Measurements from ENCODE around the gene RNASET2. TPM values are rescaled to one million over a fixed set of nuclear protein-coding genes. Genes with fewer than 3 reads are reported as not detected.

Gene RNASET2
- 15.4 to 21.5 TPM (median 20.3 TPM) in 3 replicates for polyA plus RNA-seq
- 6.2 TPM for polyA plus RNA-seq (2011; ENCODE audit: low read depth)
- polyA plus RNA-seq (2011; cell fraction: cytosol; rRNA removed): 13.7 and 16.8 TPM in 2 replicates
- 20.3 and 20.4 TPM in 2 replicates for polyA plus RNA-seq (2011; cell fraction: nucleus; rRNA removed)
- polyA plus RNA-seq (2012; ENCODE audit: low replicate concordance): 6.8 and 14.5 TPM in 2 replicates
- polyA minus RNA-seq: 7.2 to 10.9 TPM (median 7.5 TPM) in 3 replicates
- polyA minus RNA-seq (2011; cell fraction: cytosol; rRNA and poly(A)+ RNA removed): 18.4 TPM
- polyA minus RNA-seq (2011; cell fraction: nucleus; rRNA and poly(A)+ RNA removed): 6.3 and 8.3 TPM in 2 replicates

- H3K9me1 ChIP-seq (ENCODE audit: control insufficient read depth, extremely low read depth, insufficient read depth, low read length): no peaks in the 10 kb centered on the region
- peak within 1 kb of the TSS; percentile 67 to 77 (median 73) for H3K4me3 ChIP-seq (ENCODE audit: control insufficient read depth in 2 of 3, extremely low read depth in 1 of 3, insufficient read depth in 2 of 3, low read depth in 1 of 3, low read length in 3 of 3)
- dilution Hi-C loops (cut with MboI; ENCODE audit: extremely low pct_ligation_motif_present, low sequenced_read_pairs): no loop called here
- no peaks in the 10 kb centered on the region for H3K27me3 ChIP-seq (ENCODE audit: control insufficient read depth, extremely low read depth, insufficient read depth, low read length)
- peak within 1 kb of the TSS; percentile 68 for H3K9ac ChIP-seq (ENCODE audit: control insufficient read depth, extremely low read depth, insufficient read depth, low read length)
- no peaks in the 10 kb centered on the region for H3K79me2 ChIP-seq (ENCODE audit: control insufficient read depth, insufficient read depth, low read length)
- no peaks in the 10 kb centered on the region for H4K20me1 ChIP-seq (ENCODE audit: control insufficient read depth, extremely low read depth, insufficient read depth, low read length)
- H3K4me2 ChIP-seq (ENCODE audit: control insufficient read depth, extremely low read depth, insufficient read depth, low read depth, low read length): peak within 1 kb of the TSS; percentile 85
- H3K36me3 ChIP-seq (ENCODE audit: control insufficient read depth in 2 of 2, extremely low read depth in 1 of 2, insufficient read depth in 2 of 2, low read length in 2 of 2): no peaks in the 10 kb centered on the region
- DNase-seq (ENCODE audit: low read depth, low spot score) (peak; percentile 23), FAIRE-seq (no peak)
- H2AFZ ChIP-seq (ENCODE audit: control insufficient read depth, low read length): peak within 1 kb of the TSS; percentile 92
- no peak for TF ChIP-seq CTCF (optimal IDR thresholded peaks at IDR 0.05 in 1 of 3, IDR thresholded peaks at IDR 0.05 in 1 of 3, conservative IDR thresholded peaks at IDR 0.05 in 1 of 3; ENCODE audit: extremely low read depth in 1 of 3, insufficient read depth in 2 of 3, low read length in 3 of 3)
- no peak for TF ChIP-seq EZH2 (IDR thresholded peaks at IDR 0.05; ENCODE audit: low read length)
- H3K9me3 ChIP-seq (ENCODE audit: control insufficient read depth, low read depth, low read length): no peaks in the 10 kb centered on the region
- no peak within 1 kb of the TSS for H3K27ac ChIP-seq (ENCODE audit: control insufficient read depth, insufficient read depth, low read length)
- H3K4me1 ChIP-seq (ENCODE audit: control insufficient read depth, extremely low read depth, insufficient read depth, low read length): peaks cover 5% of the 10 kb centered on the region
Measured at GRCh38 chr6:166956444-166957086, at the start of gene RNASET2. TSS of gene RNASET2 (minus strand) at chr6:166956550. CDS start at chr6:166956182, 368 bp downstream.

- Histone ChIP-seq H3K36me3 (ENCODE audit: control insufficient read depth in 2 of 2, extremely low read depth in 1 of 2, insufficient read depth in 2 of 2, low read length in 2 of 2) (peaks cover 6 to 8% of the 10 kb centered on the region in 2 experiments), H4K20me1 (ENCODE audit: control insufficient read depth, extremely low read depth, insufficient read depth, low read length) (no peaks in the 10 kb centered on the region), H3K9me1 (ENCODE audit: control insufficient read depth, extremely low read depth, insufficient read depth, low read length) (no peaks in the 10 kb centered on the region), H2AFZ (ENCODE audit: control insufficient read depth, low read length) (no peak overlapping the region), H3K9ac (ENCODE audit: control insufficient read depth, extremely low read depth, insufficient read depth, low read length) (no peak overlapping the region), H3K9me3 (ENCODE audit: control insufficient read depth, low read depth, low read length) (no peaks in the 10 kb centered on the region), H3K4me2 (ENCODE audit: control insufficient read depth, extremely low read depth, insufficient read depth, low read depth, low read length) (no peak overlapping the region), H3K4me1 (ENCODE audit: control insufficient read depth, extremely low read depth, insufficient read depth, low read length) (peaks cover 6% of the 10 kb centered on the region), H3K27ac (ENCODE audit: control insufficient read depth, insufficient read depth, low read length) (no peak overlapping the region), H3K4me3 (ENCODE audit: control insufficient read depth in 2 of 3, extremely low read depth in 1 of 3, insufficient read depth in 2 of 3, low read depth in 1 of 3, low read length in 3 of 3) (no peak overlapping the region), H3K27me3 (ENCODE audit: control insufficient read depth, extremely low read depth, insufficient read depth, low read length) (no peaks in the 10 kb centered on the region), H3K79me2 (ENCODE audit: control insufficient read depth, insufficient read depth, low read length) (peaks cover 11% of the 10 kb centered on the region)
- FAIRE-seq (no peak), DNase-seq (ENCODE audit: low read depth, low spot score) (no peak)
- dilution Hi-C loops (cut with MboI; ENCODE audit: extremely low pct_ligation_motif_present, low sequenced_read_pairs): no loop called here
- TF ChIP-seq CTCF (optimal IDR thresholded peaks at IDR 0.05 in 1 of 3, IDR thresholded peaks at IDR 0.05 in 1 of 3, conservative IDR thresholded peaks at IDR 0.05 in 1 of 3; ENCODE audit: extremely low read depth in 1 of 3, insufficient read depth in 2 of 3, low read length in 3 of 3) (no peak), EZH2 (IDR thresholded peaks at IDR 0.05; ENCODE audit: low read length) (no peak)
Measured at GRCh38 chr6:167005350-167006159, 49.2 kb upstream of the RNASET2 start.

All from keratinocyte (primary cell).